Astrocyte (in vitro differentiated cells and primary cell): ENCODE measurements around the gene DTNB.

ENCODE experiments used
- CTCF ChIP-seq: IDR thresholded peaks from 2 replicates; pipeline ENCODE4 v1.5.1; 2011; ENCODE audit warnings: low read depth, mild to moderate bottlenecking, inconsistent platforms, low read length, moderate library complexity; ENCODE audit not compliant: insufficient read depth
- EZH2 ChIP-seq: IDR thresholded peaks from 2 replicates; pipeline ENCODE4 v1.6.1; 2012; ENCODE audit warnings: mild to moderate bottlenecking, low read length, inconsistent platforms; ENCODE audit not compliant: insufficient read depth

- no peak for TF ChIP-seq CTCF
- no peak for TF ChIP-seq EZH2
These were observed 318.1 kb downstream of the DTNB start for GRCh38 chr2:25355270-25355669.
